Suppressor macrophage (primary cell): ENCODE results near the gene RBMS1.
"Not testable (repeated sequence)": the region's sequence is repeated elsewhere in the genome, so short reads cannot be mapped to it uniquely, and the experiment has no call there.

Experiments used
- DNase-seq, 4 experiments: peaks; one replicate each; pipeline ENCODE4 v3.0.0-alpha.2; 2020 to 2022

RBMS1 gene

DNA sequence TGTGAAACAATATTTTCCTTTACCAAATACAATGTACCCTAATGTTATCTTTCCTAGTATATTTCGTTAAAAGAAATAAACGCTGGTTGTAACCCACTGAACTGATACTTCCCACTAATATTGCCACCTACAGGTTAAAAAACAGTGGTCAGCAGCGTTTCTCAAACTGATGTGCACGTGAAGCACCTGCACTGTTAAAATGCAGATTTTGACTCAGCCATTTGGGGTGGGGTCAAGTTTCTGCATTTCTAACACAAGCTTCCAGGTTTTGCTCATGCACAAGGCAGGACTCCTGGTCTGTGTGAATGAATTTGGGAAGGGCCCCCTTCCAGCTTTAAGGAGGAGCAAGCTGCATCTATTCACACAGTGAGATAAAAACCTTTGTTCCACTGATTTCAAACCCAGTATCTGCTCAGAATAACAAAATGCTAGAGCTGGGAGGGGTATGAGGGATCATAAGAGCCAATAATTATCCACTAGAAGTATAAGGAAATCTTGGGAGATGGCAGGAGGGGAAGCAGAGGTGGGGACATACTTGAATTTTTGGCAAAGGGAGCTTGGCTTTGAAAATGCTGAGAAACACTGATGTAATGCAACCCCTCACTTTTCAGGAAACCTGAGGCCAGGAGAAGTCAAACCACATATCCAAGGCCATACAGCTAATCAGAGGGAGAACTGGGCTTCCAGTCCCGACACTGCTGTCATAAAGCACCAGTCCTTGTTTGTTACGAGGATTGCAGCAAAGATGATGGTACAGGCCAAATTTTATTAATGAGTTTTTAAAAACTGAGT, 116.2 kb downstream of the RBMS1 start:
- no peak for DNase-seq

DNA sequence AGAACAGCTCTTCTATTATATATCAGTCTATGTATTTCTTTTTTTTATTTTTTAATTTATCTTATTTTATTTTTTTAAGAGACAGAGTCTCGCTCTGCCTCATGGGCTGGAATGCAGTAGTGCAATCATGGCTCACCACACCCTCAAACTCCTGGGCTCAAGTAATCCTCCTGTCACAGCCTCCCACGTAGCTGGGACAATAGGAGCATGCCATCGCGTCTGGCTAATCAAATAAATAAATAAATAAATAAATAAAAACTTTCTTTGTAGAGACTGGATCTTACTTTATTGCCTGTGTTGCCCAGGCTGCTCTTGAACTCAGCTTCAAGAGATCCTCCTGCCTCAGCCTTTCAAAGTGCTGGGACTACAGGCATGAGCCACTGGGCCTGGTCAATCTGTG, 117.0 kb downstream of the RBMS1 start:
- no peak for DNase-seq

DNA sequence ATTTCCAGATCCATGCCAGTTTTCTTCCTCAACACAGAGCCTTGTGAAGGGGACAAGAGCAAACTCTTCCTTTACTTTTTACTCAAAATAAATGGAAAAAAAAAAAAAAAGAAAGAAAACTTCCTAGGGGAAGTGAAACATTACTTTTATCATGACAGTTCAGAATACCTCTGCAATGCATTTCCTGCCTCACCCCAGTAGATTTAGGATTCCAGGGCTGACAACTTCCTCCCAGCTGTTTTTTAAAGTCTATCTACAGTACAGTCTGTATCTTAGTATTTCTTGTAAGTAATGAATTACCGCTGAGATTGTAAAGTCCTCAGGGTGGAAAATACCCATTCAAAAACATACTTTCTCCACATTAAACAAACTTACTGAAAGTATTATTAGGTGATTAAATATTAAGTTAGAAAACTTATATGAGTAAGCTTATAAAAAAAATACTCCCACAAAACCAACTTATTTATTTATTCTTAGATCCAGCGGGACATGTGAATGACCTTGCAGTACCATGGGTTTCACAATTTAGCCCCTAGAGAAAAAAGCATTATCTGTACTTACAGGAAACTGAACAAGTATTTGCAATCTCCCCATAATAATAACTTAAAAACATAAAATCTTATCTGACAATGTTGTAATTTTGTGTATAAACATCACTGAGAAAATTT, 117.7 kb downstream of the RBMS1 start:
- DNase-seq = peak in 3 of 4 experiments; percentile 44 to 72 (median 67)

DNA sequence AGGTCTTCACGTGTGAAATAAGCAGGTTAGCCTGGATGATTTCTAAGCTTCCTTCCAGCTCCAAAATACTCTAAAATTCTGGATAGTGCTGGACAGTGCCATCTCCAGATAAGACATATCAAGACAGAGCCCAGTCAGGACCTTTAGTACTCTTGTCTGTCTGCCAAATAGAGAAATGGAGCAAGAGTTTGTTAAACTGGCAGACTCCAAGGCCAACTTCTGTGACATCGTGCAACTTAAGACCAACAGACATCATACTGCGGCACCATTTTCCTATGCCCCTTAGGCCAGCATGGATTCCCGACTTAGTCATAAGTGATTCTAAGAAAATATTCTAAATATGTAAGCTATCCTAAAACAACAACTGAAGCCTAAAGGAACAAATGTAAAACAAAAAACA, 118.6 kb downstream of the RBMS1 start:
- no peak for DNase-seq

DNA sequence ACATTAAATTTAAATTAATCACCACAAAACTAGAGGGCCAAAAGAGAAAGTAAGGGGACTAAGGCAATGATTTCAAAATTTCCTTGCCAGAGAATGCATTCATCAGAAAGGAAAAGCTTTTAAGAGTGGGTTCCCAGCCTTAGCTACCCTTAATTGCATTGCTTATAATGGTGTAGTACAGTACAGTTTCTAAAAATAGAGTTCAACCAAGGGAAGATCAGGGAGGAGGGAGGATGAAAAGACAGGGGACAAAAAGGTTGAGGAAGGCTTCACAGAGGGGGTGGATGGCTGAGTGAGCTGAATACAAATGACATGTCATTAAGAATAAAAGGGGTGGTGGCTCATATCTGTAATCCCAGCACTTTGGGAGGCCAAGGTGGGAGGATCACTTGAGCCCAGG, 119.9 kb downstream of the RBMS1 start:
- DNase-seq = no peak

DNA sequence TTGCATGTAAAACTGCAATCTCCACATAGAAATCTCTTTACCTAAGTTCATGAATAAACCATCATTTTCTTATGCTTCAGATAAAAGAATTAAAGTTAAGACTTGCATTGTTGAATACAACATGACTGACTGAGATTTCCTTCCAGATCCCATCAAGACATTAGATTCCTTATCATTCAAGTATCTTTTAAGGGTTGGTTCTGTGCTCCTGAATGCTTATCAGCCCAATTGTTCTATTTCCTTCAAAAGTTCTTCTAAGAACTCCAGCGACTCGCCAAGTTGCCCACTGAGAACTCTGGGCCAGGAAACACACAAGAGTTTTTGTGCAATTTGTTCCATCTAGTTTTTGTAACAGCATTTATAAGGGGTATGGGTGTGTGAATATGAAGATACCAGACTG, 120.3 kb downstream of the RBMS1 start:
- no peak for DNase-seq

DNA sequence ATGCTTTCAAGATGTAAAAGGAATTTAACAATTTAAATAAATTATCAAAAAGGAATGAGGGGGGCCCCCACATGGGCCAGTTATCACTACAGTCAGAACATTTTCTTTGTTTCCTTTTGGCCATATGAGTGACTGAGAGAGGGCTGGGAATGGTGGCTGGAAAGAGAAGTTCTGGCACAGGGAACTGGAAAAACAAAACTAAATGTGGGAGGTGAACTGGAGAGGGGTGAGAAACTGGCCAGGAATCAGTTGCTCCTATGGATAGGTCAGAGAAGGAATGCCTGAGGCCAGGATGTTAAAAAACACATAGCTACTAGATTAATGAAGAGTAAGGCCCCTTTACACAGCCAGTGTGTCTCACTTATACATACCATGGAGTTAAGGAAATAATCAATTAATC, 121.0 kb downstream of the RBMS1 start:
- DNase-seq = no peak

DNA sequence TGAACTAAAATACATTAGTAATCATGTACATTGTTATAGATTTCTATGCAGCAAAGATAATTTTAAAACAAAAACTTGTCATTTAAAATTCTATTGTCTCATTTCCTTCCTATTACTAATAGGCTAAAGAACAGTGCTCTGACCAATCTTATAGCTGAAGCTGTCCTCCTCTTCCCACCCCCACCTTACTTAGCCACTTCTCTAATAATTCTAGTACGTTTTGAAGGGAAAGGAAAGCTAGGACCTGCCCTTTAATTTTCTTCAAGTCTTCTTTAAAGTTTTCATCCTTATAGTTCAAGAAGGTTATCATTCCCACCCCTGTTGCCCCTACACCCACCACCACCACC, 121.6 kb downstream of the RBMS1 start:
- peak in 2 of 4 experiments; percentile 34 to 43 for DNase-seq

DNA sequence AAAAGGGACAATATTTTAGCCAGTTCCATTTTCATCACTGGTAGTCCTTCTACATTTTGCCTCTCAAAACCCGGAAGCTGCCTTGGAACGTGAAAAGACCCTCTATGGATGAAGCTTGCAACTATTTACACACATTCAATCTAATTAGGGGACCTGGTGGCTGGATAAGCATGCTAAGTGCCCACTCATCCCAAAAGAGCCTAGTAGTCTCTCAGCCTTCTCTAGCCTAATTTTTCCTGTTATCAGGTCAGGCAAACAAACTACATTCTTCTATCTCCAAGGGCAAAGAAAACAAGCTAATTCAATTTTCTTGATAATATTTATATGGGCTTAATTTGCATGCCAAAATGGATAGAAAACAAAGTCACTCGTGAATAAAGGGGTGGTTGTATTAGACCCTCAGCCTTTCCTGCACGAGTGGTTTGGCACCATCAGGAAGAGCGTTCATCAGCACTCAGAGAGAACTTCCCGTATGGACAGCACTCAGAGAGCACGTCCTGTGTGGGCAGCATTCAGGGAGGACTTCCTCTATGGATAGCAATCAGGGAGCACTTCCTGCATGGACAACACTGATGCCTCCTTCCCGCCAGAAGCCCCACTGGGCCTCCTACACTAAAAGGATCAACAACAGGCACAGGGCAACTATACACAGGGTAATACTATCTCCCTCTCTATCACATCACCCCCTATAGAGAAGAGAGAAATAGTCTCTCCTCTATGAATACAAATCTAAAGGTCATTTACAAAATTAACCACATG, 122.2 kb downstream of the RBMS1 start:
- peak; percentile 67 to 86 (median 80) for DNase-seq

DNA sequence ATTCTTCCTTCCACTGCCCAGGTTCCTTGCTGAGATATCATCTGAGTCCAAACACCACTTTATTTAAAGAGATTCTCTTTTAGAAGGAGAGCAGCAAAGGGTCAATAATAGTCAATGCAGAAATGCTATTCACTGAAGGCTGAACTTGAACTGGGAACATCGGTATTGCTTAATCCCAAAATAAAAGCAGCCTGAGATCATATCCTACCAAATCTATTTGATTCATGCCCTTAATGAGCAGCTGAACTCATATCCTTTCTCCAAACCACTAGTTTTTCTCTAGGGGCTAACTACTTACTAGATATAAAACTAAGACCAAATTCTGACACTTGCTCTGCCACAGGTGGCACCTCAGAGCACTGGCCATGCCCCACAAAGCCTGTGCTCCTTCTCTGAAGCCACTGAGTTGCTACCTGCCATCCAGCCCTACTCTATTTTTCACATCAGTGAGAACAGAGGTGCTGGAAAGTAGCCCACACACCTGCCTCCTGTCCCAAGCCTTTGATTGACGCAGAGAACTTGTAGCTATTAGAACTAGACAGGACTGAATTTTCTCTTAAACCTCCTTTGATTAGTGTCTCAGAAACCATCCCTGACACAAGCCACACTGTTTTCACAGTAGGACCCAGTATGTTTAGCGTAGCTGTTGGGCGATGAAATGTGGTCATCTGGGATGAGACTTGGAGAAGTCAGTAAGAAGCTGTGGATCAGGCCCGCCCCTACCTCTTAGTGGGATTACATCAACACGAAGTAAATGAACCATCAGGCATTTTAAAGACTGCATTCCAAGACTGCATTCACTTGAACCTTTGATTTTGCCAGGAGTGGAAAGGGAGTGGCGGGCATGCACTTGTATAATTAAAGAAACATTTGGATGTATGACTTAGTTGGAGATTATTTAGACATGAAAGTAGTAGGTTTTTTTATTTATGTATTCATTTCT, 124.3 kb downstream of the RBMS1 start:
- DNase-seq = no peak

DNA sequence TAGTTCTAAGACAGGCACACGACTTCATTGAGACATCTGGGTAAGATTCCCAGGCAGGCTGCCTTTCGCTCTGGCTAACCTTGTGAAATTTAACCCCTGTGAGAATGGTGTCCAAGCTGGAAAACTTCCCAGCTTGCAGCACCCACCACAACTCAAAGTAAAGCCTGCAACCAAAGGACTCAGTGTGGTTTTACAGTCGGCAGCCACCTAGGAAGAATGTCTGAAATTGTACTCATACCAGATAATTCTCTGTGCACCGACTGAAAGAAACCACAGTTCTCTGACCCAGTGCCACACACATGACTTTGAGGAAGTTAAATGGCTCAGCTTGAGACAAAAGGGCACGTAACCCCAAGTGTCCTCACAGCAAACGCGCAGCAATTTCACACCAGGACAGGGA, 125.7 kb downstream of the RBMS1 start:
- peak; percentile 71 to 88 (median 81) for DNase-seq

DNA sequence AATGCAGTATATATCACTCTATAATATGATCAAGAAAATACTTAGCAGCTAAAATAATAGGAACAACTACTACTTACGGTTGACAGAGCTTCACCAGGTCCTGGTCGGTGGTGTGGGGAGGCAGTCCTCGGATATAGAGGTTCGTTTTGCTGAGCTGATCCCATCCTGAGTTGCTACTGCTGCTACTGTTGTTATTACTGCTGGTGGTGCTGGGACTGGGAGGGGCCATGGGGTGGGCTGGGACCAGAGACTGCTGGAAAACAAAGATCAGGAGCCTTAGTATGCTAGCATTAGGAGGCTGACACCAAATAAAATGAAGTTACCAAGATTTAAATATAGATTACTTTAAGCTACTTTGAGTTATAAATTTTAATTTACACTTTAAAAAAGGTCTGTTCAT, 126.5 kb downstream of the RBMS1 start:
- not testable (repeated sequence) for DNase-seq

DNA sequence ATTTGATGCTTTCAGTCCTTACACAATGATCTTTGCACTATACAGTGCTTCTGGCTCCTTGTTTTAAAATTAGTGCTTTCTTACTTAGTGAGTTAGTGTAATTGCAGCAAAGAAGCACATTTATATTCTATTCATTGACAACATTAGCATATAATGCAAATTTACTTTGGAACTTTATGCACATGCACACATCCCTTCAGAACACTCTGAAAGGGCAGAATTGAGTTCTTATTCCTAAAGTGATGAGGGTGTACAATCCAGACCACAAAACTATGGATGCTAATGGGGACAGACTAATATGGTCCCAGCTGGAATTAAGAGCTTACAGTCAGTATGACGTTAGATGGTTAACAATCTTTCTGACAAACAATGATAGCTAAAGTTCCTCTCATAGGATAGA, 127.1 kb downstream of the RBMS1 start:
- DNase-seq = no peak

DNA sequence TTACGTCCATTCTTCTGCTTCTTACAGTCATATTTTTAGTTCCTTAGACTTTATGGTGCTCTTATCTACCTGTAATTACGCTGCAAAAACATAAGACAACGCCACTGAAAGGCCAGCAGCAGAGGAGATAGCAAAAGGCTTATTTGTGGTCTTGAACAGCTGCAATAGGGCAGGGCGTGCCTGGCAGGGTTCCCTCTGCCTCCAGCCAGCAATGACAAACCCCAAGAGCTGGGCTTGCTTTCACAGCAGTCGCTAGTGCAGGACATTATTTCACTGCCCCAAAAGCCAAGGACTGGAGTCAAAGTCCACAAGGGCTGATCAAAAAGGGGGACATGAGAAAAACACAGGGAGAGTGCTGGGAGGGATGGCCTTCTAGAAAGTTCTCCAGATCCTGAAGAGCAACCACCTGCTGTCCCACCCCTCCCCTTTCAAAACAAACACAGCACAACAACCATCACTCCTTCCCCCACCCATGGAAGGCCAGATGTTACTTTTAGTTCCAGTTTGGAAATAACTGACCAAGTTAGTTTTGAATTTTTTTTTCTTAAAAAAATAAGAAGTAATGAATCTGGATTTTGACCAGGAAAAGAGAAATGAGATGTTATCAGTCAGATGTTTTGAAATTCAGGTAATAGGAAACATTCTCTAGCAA, 127.8 kb downstream of the RBMS1 start:
- DNase-seq = no peak

DNA sequence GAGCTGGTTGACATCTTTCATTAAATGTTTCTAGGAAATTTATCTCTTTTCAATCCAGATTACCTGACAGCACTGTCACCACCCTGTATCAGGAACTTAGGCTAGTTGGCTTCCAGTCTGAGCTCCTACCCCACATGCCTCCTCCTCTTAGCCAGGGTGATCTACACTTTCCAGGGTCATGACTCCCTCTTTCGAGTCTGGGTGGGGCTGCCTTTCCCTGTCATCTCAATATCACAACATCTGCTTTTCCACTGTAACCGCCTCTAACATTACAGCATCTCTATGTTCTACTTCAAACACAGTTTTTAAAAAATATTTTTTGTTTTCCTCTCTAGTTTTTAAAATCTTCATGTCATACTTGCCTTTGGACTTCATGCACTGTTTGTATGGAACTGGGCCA, 129.2 kb downstream of the RBMS1 start:
- DNase-seq = peak in 2 of 4 experiments; percentile 16 to 30

DNA sequence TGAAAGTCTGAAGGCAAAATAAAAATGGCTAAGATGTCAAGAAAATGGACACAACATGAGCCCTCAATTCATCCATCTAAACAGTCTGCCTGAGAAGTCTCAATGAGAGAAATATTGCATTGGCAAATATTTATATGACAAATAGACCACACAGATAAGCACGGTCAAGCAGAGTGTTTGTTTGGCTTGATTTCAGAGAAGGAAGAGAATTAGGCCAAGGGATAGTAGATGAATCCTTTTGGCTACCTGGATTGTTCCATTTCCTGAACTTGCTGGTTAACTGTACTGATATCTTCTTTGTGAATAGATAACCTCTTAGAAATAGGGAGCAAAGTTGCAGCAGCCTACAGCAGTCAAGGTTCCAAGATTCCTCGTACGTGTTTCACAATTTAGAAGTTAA, 129.6 kb downstream of the RBMS1 start:
- no peak for DNase-seq

DNA sequence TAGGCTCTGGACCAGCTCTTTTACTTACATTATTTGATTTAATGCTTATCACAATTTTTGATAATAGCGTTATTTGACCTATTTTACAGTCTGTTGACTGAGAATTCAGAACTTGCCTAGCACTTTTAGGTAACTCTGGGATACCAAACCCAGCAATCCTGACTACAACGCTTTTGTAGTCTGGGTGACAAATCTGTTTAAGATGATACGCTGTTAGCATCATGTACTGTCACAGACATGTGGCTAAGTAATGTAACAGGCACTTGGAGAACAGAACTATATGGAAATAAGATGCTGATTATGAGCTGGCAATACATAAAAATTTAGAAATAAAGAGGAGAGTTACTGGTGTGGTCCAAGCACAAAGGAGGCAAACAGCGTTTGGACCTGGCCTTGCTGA, 130.6 kb downstream of the RBMS1 start:
- peak in 1 of 4 experiments; percentile 21 for DNase-seq

DNA sequence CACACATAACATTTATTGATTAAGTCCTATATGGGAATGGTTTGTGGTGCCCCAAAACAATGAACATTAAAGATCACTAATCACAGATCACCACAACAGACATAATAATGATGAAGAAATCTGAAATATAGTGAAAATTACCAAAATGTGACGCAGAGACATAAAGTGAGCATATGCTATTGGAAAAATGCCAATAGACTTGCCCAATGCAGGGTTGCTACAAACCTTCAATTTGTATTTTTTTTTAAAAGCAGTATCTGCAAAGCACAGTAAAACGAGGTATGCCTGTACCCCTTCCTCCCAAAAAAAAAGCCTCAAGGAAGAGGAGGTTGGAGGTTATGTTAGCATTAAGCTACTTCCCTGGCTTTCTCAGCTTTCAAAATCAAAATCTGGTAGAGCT, 131.1 kb downstream of the RBMS1 start:
- DNase-seq = peak in 3 of 4 experiments; percentile 29 to 66 (median 61)

DNA sequence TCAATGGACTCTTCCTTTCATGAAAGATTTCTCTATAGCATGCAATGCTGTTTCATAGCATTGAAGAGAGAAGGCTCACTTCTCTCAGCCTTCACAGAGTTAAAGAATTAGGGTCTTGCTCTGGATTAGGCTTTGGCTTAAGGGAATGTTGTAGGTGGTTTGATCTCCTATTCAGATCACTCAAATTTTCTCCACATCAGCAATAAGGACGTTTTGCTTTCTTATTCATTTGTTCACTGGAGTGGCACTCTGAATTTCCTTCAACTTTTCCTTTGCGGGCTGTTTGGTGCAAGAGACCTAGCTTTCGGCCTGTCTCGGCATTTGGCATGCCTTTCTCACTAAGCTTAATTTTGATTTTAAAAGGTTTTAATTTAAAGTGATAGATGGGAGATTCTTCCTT, 131.6 kb downstream of the RBMS1 start:
- DNase-seq = no peak

DNA sequence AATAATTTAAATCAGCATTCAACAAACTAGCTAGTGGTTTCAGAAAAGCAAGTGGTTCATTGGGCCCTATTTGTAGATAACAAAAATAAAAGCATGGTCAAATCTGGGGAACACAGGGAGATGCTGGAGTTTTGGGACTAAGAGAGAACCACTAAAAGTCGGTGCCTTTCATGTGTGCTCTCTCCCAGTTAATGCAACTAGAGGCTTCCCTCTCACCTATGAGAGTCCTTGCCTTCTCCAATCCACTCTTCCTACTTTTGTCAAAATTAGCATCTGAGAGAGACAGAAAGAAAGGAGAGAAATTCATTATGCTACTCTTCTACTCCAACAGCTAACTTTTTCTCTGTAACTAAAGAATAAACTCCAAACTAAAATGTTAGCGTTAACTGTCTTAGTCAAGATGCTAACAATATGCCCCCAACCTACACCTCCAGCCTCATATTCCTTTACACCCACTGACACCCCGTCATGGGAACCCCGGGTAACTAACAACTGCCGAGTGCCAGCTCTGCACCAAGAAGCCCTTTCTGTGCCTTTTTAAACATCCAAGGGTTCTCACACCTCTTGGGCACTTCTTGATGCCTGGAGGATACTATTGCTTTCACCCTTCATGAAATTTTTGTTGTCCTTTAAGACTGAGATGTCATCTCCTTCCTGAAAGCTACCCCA, 133.4 kb downstream of the RBMS1 start:
- DNase-seq = no peak

DNA sequence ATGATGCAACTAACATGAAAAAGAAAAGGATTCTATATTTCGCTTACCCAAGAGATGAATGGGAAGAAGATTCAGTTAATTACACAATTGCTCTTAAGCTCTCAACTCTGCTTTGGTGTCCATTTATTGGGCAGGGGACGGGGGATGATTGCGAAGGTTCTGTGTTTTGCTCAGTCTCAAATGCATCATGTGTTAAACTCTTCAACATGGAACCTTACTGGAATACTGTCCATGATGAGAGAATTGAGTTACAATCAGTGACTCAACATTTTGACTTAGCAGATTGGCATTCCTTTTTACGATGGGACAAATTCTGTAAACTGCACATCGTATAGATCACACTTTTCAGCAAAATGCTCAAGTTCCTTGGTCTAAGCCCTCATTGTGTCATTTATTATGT, 135.6 kb downstream of the RBMS1 start:
- DNase-seq = peak in 2 of 4 experiments; percentile 23 to 31
